HCT116 (cell line): ENCODE data around the gene CDC6. TPM values are rescaled to one million over a fixed set of nuclear protein-coding genes. Genes with fewer than 3 reads are reported as not detected.

ENCODE experiments used
- ATAC-seq: fragments of 200-7000 bp; cut with Tn5 transposase; 2 replicates; pipeline ENCODE4 v1.9.1; 2020; ENCODE audit warnings: mild to moderate bottlenecking, moderate library complexity
- BruUV-seq: library from RNA; stranded (reverse); fragments of 400-500 nt; replicated peaks from 2 replicates; lab custom pipeline; 2021; lab: Mats Ljungman, UMichigan
- CTCF ChIA-PET: fragments of 300-600 bp; sonication (Branson Sonifier 250); formaldehyde crosslinking; loops from one replicate; lab custom pipeline; 2021; ENCODE audit warnings: antibody characterized with exemption; lab: Charles Lee
- POLR2A ChIA-PET: fragments of 300-600, 350-600 bp; sonication (Branson Sonifier 250); formaldehyde crosslinking; loops from one replicate; lab custom pipeline; 2021; ENCODE audit warnings: antibody characterized with exemption; lab: Charles Lee
- RAD21 ChIA-PET, 2 experiments: fragments of 300-600 bp; sonication (Branson Sonifier 250); formaldehyde crosslinking; loops; one replicate each; lab custom pipeline; 2023; ENCODE audit warnings: low total read pairs in 2 of 2; ENCODE audit not compliant: uncharacterized antibody in 2 of 2, unreplicated experiment in 2 of 2, low non-redundant PET in 1 of 2; lab: Charles Lee
- DNase-seq: peaks from one replicate; pipeline ENCODE4 v3.0.0-alpha.2; 2010; ENCODE audit warnings: low read depth, low spot score
- H2AFZ ChIP-seq: fragments of 200-600 bp; shearing (Covaris generic), sonication (generic); 2 replicates; pipeline ENCODE4 v1.6.1; 2017; ENCODE audit warnings: low read depth, mixed run types, mixed read lengths, antibody characterized with exemption, low read length; ENCODE audit not compliant: poor library complexity, severe bottlenecking
- H3K27ac ChIP-seq: 2 replicates; pipeline ENCODE4 v1.5.1; 2012; ENCODE audit warnings: low read depth, low read length
- H3K27me3 ChIP-seq: fragments of 200-600 bp; sonication (generic); 2 replicates; pipeline ENCODE4 v1.6.1; 2016; ENCODE audit warnings: mixed run types, low read length, mixed read lengths; ENCODE audit not compliant: insufficient read depth
- H3K36me3 ChIP-seq, 2 experiments: fragments of 200-500 bp in 1 of 2; fragments of 200-600 bp in 1 of 2; sonication (Bioruptor generic) in 1 of 2; sonication (generic) in 1 of 2; 2 replicates each; pipeline versions ENCODE4 v1.5.1 to v1.6.1; 2014 to 2016; ENCODE audit warnings: low read length in 2 of 2, inconsistent platforms in 1 of 2, mixed read lengths in 1 of 2, mixed run types in 1 of 2; ENCODE audit not compliant: insufficient read depth in 2 of 2, control insufficient read depth in 1 of 2
- H3K4me1 ChIP-seq, 2 experiments: fragments of 200-600 bp in 1 of 2; sonication (generic) in 1 of 2; 2 replicates each; pipeline versions ENCODE4 v1.5.1 to v1.6.1; 2012 to 2017; ENCODE audit warnings: low read length in 2 of 2, inconsistent platforms in 1 of 2, mild to moderate bottlenecking in 1 of 2, mixed read lengths in 1 of 2, mixed run types in 1 of 2, moderate library complexity in 1 of 2; ENCODE audit not compliant: insufficient read depth in 2 of 2, control insufficient read depth in 1 of 2
- H3K4me2 ChIP-seq: fragments of 200-600 bp; sonication (generic); 2 replicates; pipeline ENCODE4 v1.6.1; 2017; ENCODE audit warnings: mixed run types, low read length, mixed read lengths
- H3K4me3 ChIP-seq, 2 experiments: fragments of 200-600 bp in 1 of 2; sonication (generic) in 1 of 2; replicated peaks in 1 of 2; 2 replicates each; pipeline ENCODE4 v1.5.1; 2011 to 2016; ENCODE audit warnings: low read length in 2 of 2, control low read depth in 1 of 2, low read depth in 1 of 2, mild to moderate bottlenecking in 1 of 2, mixed read lengths in 1 of 2, mixed run types in 1 of 2
- H3K79me2 ChIP-seq: fragments of 200-600 bp; sonication (generic); 2 replicates; pipeline ENCODE4 v1.6.1; 2017; ENCODE audit warnings: mild to moderate bottlenecking, mixed run types, low read length, moderate library complexity, mixed read lengths; ENCODE audit not compliant: insufficient read depth
- H3K9ac ChIP-seq: fragments of 200-600 bp; sonication (generic); 2 replicates; pipeline ENCODE4 v1.6.1; 2016; ENCODE audit warnings: low read length, mixed read lengths
- H3K9me2 ChIP-seq: fragments of 200-600 bp; sonication (generic), shearing (Covaris generic); 2 replicates; pipeline ENCODE4 v1.6.1; 2017; ENCODE audit warnings: mixed run types, mild to moderate bottlenecking, moderate library complexity; ENCODE audit not compliant: insufficient read depth
- H3K9me3 ChIP-seq, 2 experiments: fragments of 200-500 bp in 1 of 2; fragments of 200-600 bp in 1 of 2; sonication (Bioruptor generic) in 1 of 2; sonication (generic) in 1 of 2; 2 replicates each; pipeline ENCODE4 v1.6.1; 2014 to 2017; ENCODE audit warnings: low read length in 2 of 2, mixed read lengths in 2 of 2, inconsistent platforms in 1 of 2, low read depth in 1 of 2, mild to moderate bottlenecking in 1 of 2, mixed run types in 1 of 2, moderate library complexity in 1 of 2; ENCODE audit not compliant: control insufficient read depth in 1 of 2, insufficient read depth in 1 of 2
- H4K20me1 ChIP-seq: fragments of 200-600 bp; sonication (generic), shearing (Covaris generic); 2 replicates; pipeline ENCODE4 v1.6.1; 2017; ENCODE audit warnings: mixed run types, mild to moderate bottlenecking, moderate library complexity; ENCODE audit not compliant: insufficient read depth
- CBX3 ChIP-seq: IDR thresholded peaks from 2 replicates; pipeline ENCODE4 v1.6.1; 2012; ENCODE audit warnings: low read depth
- CTCF ChIP-seq, 3 experiments: fragments of 200-600 bp in 1 of 3; sonication (generic) in 1 of 3; IDR thresholded peaks in 2 of 3; conservative IDR thresholded peaks in 1 of 3; 2 replicates each; pipeline ENCODE4 v1.5.1; 2012 to 2017; ENCODE audit warnings: low read depth in 2 of 3, low read length in 2 of 3, antibody characterized with exemption in 1 of 3, borderline replicate concordance in 1 of 3, control low read depth in 1 of 3, mild to moderate bottlenecking in 1 of 3, mixed read lengths in 1 of 3, mixed run types in 1 of 3, moderate library complexity in 1 of 3; ENCODE audit not compliant: insufficient read depth in 1 of 3
- EZH2 ChIP-seq: fragments of 200-600 bp; sonication (generic); IDR thresholded peaks from 2 replicates; pipeline ENCODE4 v1.6.1; 2017; ENCODE audit warnings: antibody characterized with exemption, mixed run types
- EZH2phosphoT487 ChIP-seq: fragments of 200-600 bp; IDR thresholded peaks from 2 replicates; pipeline ENCODE4 v1.6.1; 2018; ENCODE audit warnings: antibody characterized with exemption, borderline replicate concordance
- RAD21 ChIP-seq: IDR thresholded peaks from 2 replicates; pipeline ENCODE4 v1.6.1; 2012; ENCODE audit warnings: low read depth, mild to moderate bottlenecking
- REST ChIP-seq: IDR thresholded peaks from 2 replicates; pipeline ENCODE4 v1.6.1; 2012; ENCODE audit warnings: low read depth
- SIN3A ChIP-seq: IDR thresholded peaks from 2 replicates; pipeline ENCODE4 v1.6.1; 2012; ENCODE audit warnings: low read depth
- SRF ChIP-seq: IDR thresholded peaks from 2 replicates; pipeline ENCODE4 v1.6.1; 2012; ENCODE audit warnings: low read depth
- TCF7L2 ChIP-seq: IDR thresholded peaks from 2 replicates; pipeline ENCODE4 v1.7.0; 2011; ENCODE audit warnings: borderline replicate concordance, inconsistent platforms; ENCODE audit not compliant: insufficient read depth, insufficient read length; ENCODE audit errors: extremely low read depth
- ZBTB33 ChIP-seq: IDR thresholded peaks from 2 replicates; pipeline ENCODE4 v1.6.1; 2011; ENCODE audit warnings: mild to moderate bottlenecking, low read length, moderate library complexity; ENCODE audit not compliant: insufficient replicate concordance; ENCODE audit errors: extremely low read depth
- ZNF274 ChIP-seq: fragments of 200-500 bp; sonication (Bioruptor generic); IDR thresholded peaks from 2 replicates; pipeline ENCODE4 v1.6.1; 2014; ENCODE audit warnings: mild to moderate bottlenecking, low read depth, low read length, inconsistent platforms
- intact Hi-C: fragments of 100-400 bp; cut with micrococcal nuclease; formaldehyde crosslinking; loops from 2 replicates; pipeline ENCODE4 v1.10.0; 2022
- total RNA-seq: library from RNA; stranded (reverse); gene quantifications from one replicate; pipeline ENCODE4 v1.2.1, GENCODE V29; 2021; ENCODE audit not compliant: unreplicated experiment

Gene CDC6
- total RNA-seq, 1 experiment from 2014 or later, result 117 TPM

- H3K27ac ChIP-seq, result no peak overlapping the region
- no peaks in the 10 kb centered on the region for H3K27me3 ChIP-seq
- CTCF ChIA-PET, result no interaction called here
- H3K4me3 ChIP-seq, result no peak overlapping the region
- H3K79me2 ChIP-seq, result peaks cover 52% of the 10 kb centered on the region; the same call in 1 of the 2 replicates
- no TSS peak for BruUV-seq
- intact Hi-C loops, result no loop called here
- no peak overlapping the region for H2AFZ ChIP-seq
- RAD21 ChIA-PET, result no interaction called here
- no peaks in the 10 kb centered on the region for H3K9me2 ChIP-seq
- peaks cover 0 to 11% of the 10 kb centered on the region in 2 experiments; a peak in 3 of 4 replicates for H3K36me3 ChIP-seq
- H3K9me3 ChIP-seq, result no peaks in the 10 kb centered on the region
- H3K9ac ChIP-seq, result no peak overlapping the region
- TF ChIP-seq EZH2 (no peak), TCF7L2 (no peak), RAD21 (no peak), EZH2phosphoT487 (no peak), CTCF (IDR thresholded peaks at IDR 0.05 in 2 of 3, conservative IDR thresholded peaks at IDR 0.05 in 1 of 3; ENCODE audit: borderline replicate concordance in 1 of 3, insufficient read depth in 1 of 3, low read depth in 2 of 3, low read length in 2 of 3) (no peak), SRF (no peak)
- no peaks in the 10 kb centered on the region for H4K20me1 ChIP-seq
- no peak for ATAC-seq
- peaks cover 16 to 36% of the 10 kb centered on the region in 2 experiments for H3K4me1 ChIP-seq
- POLR2A ChIA-PET, result no interaction called here
- no peak overlapping the region for H3K4me2 ChIP-seq
- DNase-seq, result no peak
Measured at GRCh38 chr17:40347319-40348135, 59.8 kb downstream of the CDC6 start.

GRCh38 chr17:40348136-40348504 is 60.4 kb downstream of the CDC6 start:
- CTCF ChIA-PET, result no interaction called here
- no peak for TF ChIP-seq ZNF274
- TF ChIP-seq ZBTB33, result no peak
- TF ChIP-seq REST, result no peak
- no peak for TF ChIP-seq CBX3
- no peak for TF ChIP-seq SIN3A

More at GRCh38 chr17:40348136-40348504, 60.4 kb downstream of the CDC6 start:
- DNase-seq (no peak), ATAC-seq (no peak)
- no peaks in the 10 kb centered on the region for H4K20me1 ChIP-seq
- peaks cover 46% of the 10 kb centered on the region; the same call in 1 of the 2 replicates for H3K79me2 ChIP-seq
- ChIA-PET RAD21 (interaction anchor here in 1 of 2 experiments (1.0 kb wide), 1 partner anchor 78 kb away, joined by 3 read pairs; no protein-coding TSS in a partner anchor), POLR2A (no interaction called here)
- H3K9me2 ChIP-seq, result no peaks in the 10 kb centered on the region
- no peak overlapping the region for H3K4me3 ChIP-seq
- no peak overlapping the region for H3K27ac ChIP-seq
- H3K9me3 ChIP-seq, result no peaks in the 10 kb centered on the region
- H3K4me2 ChIP-seq, result no peak overlapping the region
- H3K27me3 ChIP-seq, result no peaks in the 10 kb centered on the region
- no TSS peak for BruUV-seq
- H3K4me1 ChIP-seq, result peaks cover 16 to 31% of the 10 kb centered on the region in 2 experiments
- peaks cover 0 to 15% of the 10 kb centered on the region in 2 experiments; a peak in 3 of 4 replicates for H3K36me3 ChIP-seq
- H3K9ac ChIP-seq, result no peak overlapping the region
- no peak overlapping the region for H2AFZ ChIP-seq
- intact Hi-C loops, result no loop called here
